Measurements from ENCODE around the gene CAV1.
A peak's percentile ranks its signal among the peaks of the same experiment; 100 is the strongest.

The CAV1 gene

GRCh38 chr7:116493449-116493848 is 31.4 kb upstream of the CAV1 start:
- H3K27me3 ChIP-seq (replicated peaks; ENCODE audit: control insufficient read depth, insufficient read depth, low read length, poor library complexity, severe bottlenecking), result no peaks in the 10 kb centered on the region
- no peaks in the 10 kb centered on the region for H3K36me3 ChIP-seq (ENCODE audit: control insufficient read depth, insufficient read depth, low read length)
- DNase-seq, result no peak
- H3K4me1 ChIP-seq (ENCODE audit: control insufficient read depth, insufficient read depth, low read length, poor library complexity, severe bottlenecking), result no peaks in the 10 kb centered on the region
- no peaks in the 10 kb centered on the region for H3K9me3 ChIP-seq (ENCODE audit: control insufficient read depth, low read length)
- H3K27ac ChIP-seq (ENCODE audit: insufficient read depth, low read length, poor library complexity, severe bottlenecking), result no peak overlapping the region
- no peak overlapping the region for H3K4me3 ChIP-seq (ENCODE audit: insufficient read depth, low read depth, low read length, poor library complexity, severe bottlenecking)

- H3K4me1 ChIP-seq (ENCODE audit: control insufficient read depth, insufficient read depth, low read length, poor library complexity, severe bottlenecking), result no peaks in the 10 kb centered on the region
- no peak for DNase-seq
- H3K27ac ChIP-seq (ENCODE audit: insufficient read depth, low read length, poor library complexity, severe bottlenecking), result no peak overlapping the region
- peaks cover 5% of the 10 kb centered on the region for H3K27me3 ChIP-seq (replicated peaks; ENCODE audit: control insufficient read depth, insufficient read depth, low read length, poor library complexity, severe bottlenecking)
- no peak overlapping the region for H3K4me3 ChIP-seq (ENCODE audit: insufficient read depth, low read depth, low read length, poor library complexity, severe bottlenecking)
- no peaks in the 10 kb centered on the region for H3K36me3 ChIP-seq (ENCODE audit: control insufficient read depth, insufficient read depth, low read length)
- no peaks in the 10 kb centered on the region for H3K9me3 ChIP-seq (ENCODE audit: control insufficient read depth, low read length)
Observed at GRCh38 chr7:116494472-116494871, 30.4 kb upstream of the CAV1 start.

- Histone ChIP-seq H3K9me3 (ENCODE audit: control insufficient read depth, low read length) (no peaks in the 10 kb centered on the region), H3K27ac (ENCODE audit: insufficient read depth, low read length, poor library complexity, severe bottlenecking) (no peak overlapping the region), H3K27me3 (replicated peaks; ENCODE audit: control insufficient read depth, insufficient read depth, low read length, poor library complexity, severe bottlenecking) (peaks cover 14% of the 10 kb centered on the region), H3K4me3 (ENCODE audit: insufficient read depth, low read depth, low read length, poor library complexity, severe bottlenecking) (no peak overlapping the region), H3K36me3 (ENCODE audit: control insufficient read depth, insufficient read depth, low read length) (no peaks in the 10 kb centered on the region), H3K4me1 (ENCODE audit: control insufficient read depth, insufficient read depth, low read length, poor library complexity, severe bottlenecking) (peaks cover 7% of the 10 kb centered on the region)
- DNase-seq, result no peak
Observed at GRCh38 chr7:116495736-116496135, 29.1 kb upstream of the CAV1 start.

GRCh38 chr7:116496653-116497052 is 28.2 kb upstream of the CAV1 start:
- H3K27me3 ChIP-seq (replicated peaks; ENCODE audit: control insufficient read depth, insufficient read depth, low read length, poor library complexity, severe bottlenecking), result peaks cover 17% of the 10 kb centered on the region
- no peak overlapping the region for H3K27ac ChIP-seq (ENCODE audit: insufficient read depth, low read length, poor library complexity, severe bottlenecking)
- no peaks in the 10 kb centered on the region for H3K9me3 ChIP-seq (ENCODE audit: control insufficient read depth, low read length)
- no peak overlapping the region for H3K4me3 ChIP-seq (ENCODE audit: insufficient read depth, low read depth, low read length, poor library complexity, severe bottlenecking)
- peaks cover 7% of the 10 kb centered on the region for H3K4me1 ChIP-seq (ENCODE audit: control insufficient read depth, insufficient read depth, low read length, poor library complexity, severe bottlenecking)
- H3K36me3 ChIP-seq (ENCODE audit: control insufficient read depth, insufficient read depth, low read length), result no peaks in the 10 kb centered on the region
- DNase-seq, result no peak

GRCh38 chr7:116497708-116498107 is 27.1 kb upstream of the CAV1 start:
- peaks cover 21% of the 10 kb centered on the region for H3K27me3 ChIP-seq (replicated peaks; ENCODE audit: control insufficient read depth, insufficient read depth, low read length, poor library complexity, severe bottlenecking)

GRCh38 chr7:116499168-116500077 is 25.4 kb upstream of the CAV1 start, which contains the start of gene CAV2:
CAV2 (plus strand) TSS chr7:116499738; CDS start chr7:116499782, 44 bp downstream.
- Histone ChIP-seq H3K4me3 (ENCODE audit: insufficient read depth, low read depth, low read length, poor library complexity, severe bottlenecking) (peak within 1 kb of the TSS; percentile 50), H3K27ac (ENCODE audit: insufficient read depth, low read length, poor library complexity, severe bottlenecking) (no peak within 1 kb of the TSS), H3K36me3 (ENCODE audit: control insufficient read depth, insufficient read depth, low read length) (no peaks in the 10 kb centered on the region), H3K9me3 (ENCODE audit: control insufficient read depth, low read length) (no peaks in the 10 kb centered on the region), H3K4me1 (ENCODE audit: control insufficient read depth, insufficient read depth, low read length, poor library complexity, severe bottlenecking) (peaks cover 7% of the 10 kb centered on the region), H3K27me3 (replicated peaks; ENCODE audit: control insufficient read depth, insufficient read depth, low read length, poor library complexity, severe bottlenecking) (peaks cover 23% of the 10 kb centered on the region)
- DNase-seq, result no peak

More at GRCh38 chr7:116497708-116498107, 27.1 kb upstream of the CAV1 start:
- Histone ChIP-seq H3K4me3 (ENCODE audit: insufficient read depth, low read depth, low read length, poor library complexity, severe bottlenecking) (no peak overlapping the region), H3K9me3 (ENCODE audit: control insufficient read depth, low read length) (no peaks in the 10 kb centered on the region), H3K4me1 (ENCODE audit: control insufficient read depth, insufficient read depth, low read length, poor library complexity, severe bottlenecking) (peaks cover 7% of the 10 kb centered on the region), H3K36me3 (ENCODE audit: control insufficient read depth, insufficient read depth, low read length) (no peaks in the 10 kb centered on the region), H3K27ac (ENCODE audit: insufficient read depth, low read length, poor library complexity, severe bottlenecking) (no peak overlapping the region)
- no peak for DNase-seq

- Histone ChIP-seq H3K27me3 (replicated peaks; ENCODE audit: control insufficient read depth, insufficient read depth, low read length, poor library complexity, severe bottlenecking) (peaks cover 23% of the 10 kb centered on the region), H3K36me3 (ENCODE audit: control insufficient read depth, insufficient read depth, low read length) (no peaks in the 10 kb centered on the region), H3K4me1 (ENCODE audit: control insufficient read depth, insufficient read depth, low read length, poor library complexity, severe bottlenecking) (peaks cover 7% of the 10 kb centered on the region), H3K27ac (ENCODE audit: insufficient read depth, low read length, poor library complexity, severe bottlenecking) (no peak overlapping the region), H3K4me3 (ENCODE audit: insufficient read depth, low read depth, low read length, poor library complexity, severe bottlenecking) (peak overlapping the region; percentile 50), H3K9me3 (ENCODE audit: control insufficient read depth, low read length) (no peaks in the 10 kb centered on the region)
- no peak for DNase-seq
Observed at GRCh38 chr7:116500078-116500853, 24.6 kb upstream of the CAV1 start.

GRCh38 chr7:116501425-116502167 is 23.2 kb upstream of the CAV1 start:
- Histone ChIP-seq H3K4me3 (ENCODE audit: insufficient read depth, low read depth, low read length, poor library complexity, severe bottlenecking) (no peak overlapping the region), H3K9me3 (ENCODE audit: control insufficient read depth, low read length) (no peaks in the 10 kb centered on the region), H3K27me3 (replicated peaks; ENCODE audit: control insufficient read depth, insufficient read depth, low read length, poor library complexity, severe bottlenecking) (peaks cover 23% of the 10 kb centered on the region), H3K36me3 (ENCODE audit: control insufficient read depth, insufficient read depth, low read length) (no peaks in the 10 kb centered on the region), H3K27ac (ENCODE audit: insufficient read depth, low read length, poor library complexity, severe bottlenecking) (no peak overlapping the region), H3K4me1 (ENCODE audit: control insufficient read depth, insufficient read depth, low read length, poor library complexity, severe bottlenecking) (peaks cover 7% of the 10 kb centered on the region)
- DNase-seq, result no peak

GRCh38 chr7:116502201-116503096 is 22.4 kb upstream of the CAV1 start:
- Histone ChIP-seq H3K36me3 (ENCODE audit: control insufficient read depth, insufficient read depth, low read length) (no peaks in the 10 kb centered on the region), H3K4me1 (ENCODE audit: control insufficient read depth, insufficient read depth, low read length, poor library complexity, severe bottlenecking) (peaks cover 7% of the 10 kb centered on the region), H3K9me3 (ENCODE audit: control insufficient read depth, low read length) (no peaks in the 10 kb centered on the region), H3K27me3 (replicated peaks; ENCODE audit: control insufficient read depth, insufficient read depth, low read length, poor library complexity, severe bottlenecking) (peaks cover 23% of the 10 kb centered on the region), H3K4me3 (ENCODE audit: insufficient read depth, low read depth, low read length, poor library complexity, severe bottlenecking) (no peak overlapping the region), H3K27ac (ENCODE audit: insufficient read depth, low read length, poor library complexity, severe bottlenecking) (no peak overlapping the region)
- no peak for DNase-seq

Data from effector memory CD4-positive, alpha-beta T cell (primary cell).